HG02642 (cell line): Measurements from ENCODE around the gene ERFL.
A peak's percentile ranks its signal among the peaks of the same experiment; 100 is the strongest.

ENCODE experiments used
- ATAC-seq: cut with Tn5 transposase; IDR thresholded peaks from one replicate; pipeline ENCODE4 v1.9.1; 2021; ENCODE audit warnings: mild to moderate bottlenecking; ENCODE audit not compliant: unreplicated experiment, poor library complexity

The ERFL gene

DNA sequence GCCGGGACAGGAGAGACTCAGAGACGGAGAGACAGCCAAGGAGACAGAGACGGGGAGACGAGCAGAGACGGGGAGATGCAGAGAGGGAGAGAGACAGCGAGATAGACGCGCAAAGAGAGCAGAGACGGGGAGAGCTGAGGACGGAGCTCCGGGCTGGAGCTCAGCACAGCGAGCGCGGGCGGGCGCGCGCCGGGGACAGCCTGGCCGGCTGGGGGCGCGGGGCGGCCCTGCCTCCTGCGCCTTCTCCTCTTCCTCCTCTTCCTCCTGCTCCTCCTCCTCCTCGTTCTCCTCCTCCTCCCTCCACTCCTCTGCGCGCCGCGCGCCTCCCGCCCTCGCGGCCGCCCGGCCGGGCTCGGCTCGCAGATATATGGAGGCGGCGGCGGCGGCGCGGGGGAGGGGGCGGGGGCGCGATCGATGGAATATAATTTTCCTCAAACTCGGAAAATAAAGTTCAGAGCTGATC, at the start of gene ERFL:
TSS of gene ERFL (minus strand) at position 229 of the 463 bp plus-strand sequence. CDS start 15,530 bp downstream, outside the sequence.
- no peak for ATAC-seq

DNA sequence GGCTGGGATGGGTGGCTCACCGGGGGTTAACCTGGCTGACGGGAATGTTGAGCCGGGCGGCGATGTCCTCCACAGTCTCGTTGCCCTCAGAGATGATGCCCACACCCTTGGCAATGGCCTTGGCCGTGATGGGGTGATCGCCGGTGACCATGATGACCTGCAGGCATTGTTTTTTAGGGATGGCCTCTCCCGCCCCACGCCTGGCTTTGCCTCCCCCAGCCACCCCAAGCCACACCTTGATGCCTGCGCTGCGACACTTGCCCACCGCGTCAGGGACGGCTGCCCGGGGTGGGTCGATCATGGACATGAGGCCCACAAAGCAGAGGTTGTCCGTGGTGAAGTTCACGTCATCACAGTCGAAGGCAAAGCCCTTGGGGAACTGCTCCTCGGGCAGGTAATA, 49.7 kb upstream of the ERFL start:
- ATAC-seq: no peak

DNA sequence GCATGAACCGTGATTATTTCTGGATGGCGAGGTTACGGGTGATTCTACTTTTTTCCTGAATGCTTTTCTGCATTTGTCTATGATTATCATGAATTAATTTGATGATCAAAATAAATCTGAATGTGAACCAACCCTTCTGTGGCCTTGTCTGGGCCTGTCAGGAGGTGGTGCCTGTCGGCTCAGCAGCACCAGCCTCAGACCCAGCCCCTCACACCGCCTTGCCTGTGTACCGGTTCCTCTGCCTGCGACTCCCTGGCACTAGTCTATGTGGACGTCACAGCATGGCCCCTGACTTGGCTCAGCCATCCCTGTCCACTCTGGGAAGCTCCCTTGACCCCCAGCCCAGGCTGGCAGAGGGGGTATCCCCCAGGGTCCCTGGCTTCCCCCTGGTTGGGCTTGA, 46.4 kb upstream of the ERFL start:
- no peak for ATAC-seq

DNA sequence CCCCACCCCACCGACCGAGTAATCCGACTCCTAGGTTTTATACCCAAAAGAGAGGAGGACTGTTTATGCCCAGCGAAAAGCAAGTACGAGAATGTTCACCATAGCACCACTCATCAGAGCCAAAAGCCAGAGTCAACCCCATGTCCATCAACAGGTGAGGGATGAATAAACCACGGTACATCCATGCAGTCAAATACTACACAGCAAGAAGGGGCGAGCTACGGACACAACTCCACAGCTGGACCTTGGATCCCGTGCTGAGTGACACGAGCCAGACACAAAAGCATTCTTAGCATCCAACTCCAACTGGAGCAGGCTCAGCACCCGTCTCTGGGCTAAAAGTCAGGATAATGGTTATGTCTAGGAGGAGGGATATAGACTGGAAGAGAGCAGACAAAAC, 43.1 kb upstream of the ERFL start:
- ATAC-seq: no peak

DNA sequence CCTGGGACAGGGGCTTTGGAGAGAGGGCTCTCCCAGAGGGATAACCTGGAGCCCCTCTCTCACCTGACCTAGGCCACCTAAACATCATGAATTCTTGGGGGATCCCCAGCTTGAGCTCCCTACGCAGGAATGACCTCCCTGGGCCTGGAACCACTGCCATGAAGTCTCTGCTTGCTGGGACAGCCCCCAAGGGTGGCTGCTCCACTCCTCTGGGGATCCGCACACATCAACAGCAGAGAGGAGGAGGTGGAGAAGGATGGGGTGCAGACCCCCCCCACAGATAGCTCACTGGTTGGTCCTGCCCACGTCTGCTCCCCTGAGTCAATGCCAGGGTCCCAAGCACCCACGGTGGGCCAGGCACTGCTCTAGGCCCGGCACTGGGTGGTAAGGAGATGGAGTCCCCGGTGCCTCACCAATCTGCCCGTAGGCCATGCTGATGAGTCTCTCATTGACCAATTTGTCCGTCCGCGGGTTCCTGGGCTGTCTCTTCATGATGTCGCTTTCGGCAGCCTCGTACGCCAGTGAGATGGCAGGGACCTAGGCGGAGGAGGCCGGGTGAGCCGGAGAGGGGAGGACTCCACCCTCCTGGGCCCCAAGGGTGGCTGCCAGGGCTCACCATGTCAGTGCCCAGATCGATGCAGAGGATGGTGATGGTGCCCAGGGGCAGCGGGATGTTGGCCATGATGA, 41.7 kb upstream of the ERFL start:
- no peak for ATAC-seq

DNA sequence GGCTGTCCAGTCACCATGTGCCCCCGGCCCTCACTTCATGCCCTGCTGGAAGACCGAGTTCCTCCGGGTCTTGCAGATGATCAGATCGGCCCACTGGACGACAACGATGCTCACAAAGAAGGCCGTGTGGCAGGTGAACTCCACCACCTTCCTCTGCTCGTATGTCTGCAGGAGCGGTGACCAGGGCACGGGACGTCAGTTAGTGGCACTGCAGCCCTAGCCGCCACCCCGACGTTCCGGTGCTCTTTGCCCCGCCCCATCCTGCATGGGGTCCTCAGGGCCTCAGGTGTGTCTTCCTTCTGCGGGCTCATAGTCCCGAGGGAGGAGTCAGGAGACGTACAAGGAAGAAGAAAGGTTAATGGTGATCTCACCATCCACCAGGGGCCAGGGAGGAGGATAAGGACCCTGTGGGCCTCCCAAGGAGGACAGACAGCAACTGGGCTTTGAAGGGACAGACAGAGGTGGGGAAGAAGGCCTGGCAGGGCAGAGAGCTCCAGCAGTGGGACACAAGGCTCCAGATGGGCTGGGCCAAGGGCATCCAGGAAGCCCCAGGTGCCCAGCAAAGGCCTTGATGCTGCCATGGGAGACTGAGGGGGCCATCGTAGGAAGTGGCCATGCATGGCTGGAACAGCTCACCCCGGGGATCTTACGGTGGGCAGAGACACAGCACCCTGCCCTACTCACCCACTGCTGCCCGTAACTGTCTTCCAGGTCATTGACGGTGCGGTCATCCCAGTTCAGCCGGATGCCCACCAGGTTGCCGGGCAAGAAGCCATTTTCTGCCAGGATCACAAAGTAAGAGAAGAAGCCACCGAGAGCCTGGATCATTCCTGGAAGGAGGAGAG, 40.7 kb upstream of the ERFL start:
- no peak for ATAC-seq

DNA sequence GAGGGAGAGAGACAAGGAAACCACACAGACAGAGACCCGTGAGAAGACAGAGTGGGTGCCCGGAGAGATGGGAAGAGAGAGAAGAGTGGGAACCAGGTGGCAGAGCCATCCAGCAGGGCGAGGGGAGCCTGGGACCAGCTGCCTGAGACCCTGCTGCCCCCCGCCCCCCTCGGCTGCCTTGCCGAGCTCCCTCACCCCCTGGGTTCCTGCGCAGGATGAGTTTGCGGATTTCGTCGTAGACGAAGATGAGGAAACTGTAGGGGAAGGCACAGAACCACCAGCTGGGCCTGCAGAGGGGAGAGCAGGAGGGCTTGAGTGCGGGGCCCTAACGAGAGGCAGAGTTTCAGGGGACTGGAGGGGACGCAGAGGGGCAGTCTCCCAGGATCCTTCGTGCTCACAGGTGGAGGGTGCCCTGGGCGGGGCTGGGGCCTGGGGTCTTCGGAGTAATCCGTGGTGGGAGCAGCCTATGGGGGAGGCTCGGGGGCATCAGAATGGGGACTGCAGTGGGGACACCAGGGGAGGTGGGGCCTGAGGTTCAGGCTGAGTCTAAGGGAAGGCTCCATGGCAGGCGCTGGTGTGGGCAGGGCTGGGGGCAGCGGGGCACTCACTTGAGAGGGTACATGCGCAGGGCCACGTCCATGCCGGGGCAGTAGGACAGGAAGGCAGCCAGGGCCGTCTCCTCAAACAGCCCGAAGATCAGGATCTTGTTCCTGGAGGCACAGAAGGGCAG, 39.0 kb upstream of the ERFL start:
- no peak for ATAC-seq

DNA sequence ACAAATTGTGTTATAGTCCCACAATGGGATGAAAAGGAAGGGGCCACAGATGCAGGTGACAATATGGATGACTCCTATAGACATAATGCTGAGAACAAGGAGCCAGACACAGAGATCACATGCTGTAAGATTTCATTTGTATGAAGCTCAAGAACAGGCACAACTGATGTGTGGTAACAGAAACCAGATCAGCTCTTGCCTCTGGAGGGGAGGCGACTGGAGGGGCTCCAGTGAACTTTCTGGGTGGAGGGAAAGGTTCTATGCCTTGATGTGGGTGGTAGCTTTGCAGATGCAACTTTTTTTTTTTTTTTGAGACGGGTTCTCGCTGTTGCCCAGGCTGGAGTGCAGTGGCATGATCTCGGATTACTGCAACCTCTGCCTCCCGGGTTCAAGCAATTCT, 36.9 kb upstream of the ERFL start:
- ATAC-seq: no peak

DNA sequence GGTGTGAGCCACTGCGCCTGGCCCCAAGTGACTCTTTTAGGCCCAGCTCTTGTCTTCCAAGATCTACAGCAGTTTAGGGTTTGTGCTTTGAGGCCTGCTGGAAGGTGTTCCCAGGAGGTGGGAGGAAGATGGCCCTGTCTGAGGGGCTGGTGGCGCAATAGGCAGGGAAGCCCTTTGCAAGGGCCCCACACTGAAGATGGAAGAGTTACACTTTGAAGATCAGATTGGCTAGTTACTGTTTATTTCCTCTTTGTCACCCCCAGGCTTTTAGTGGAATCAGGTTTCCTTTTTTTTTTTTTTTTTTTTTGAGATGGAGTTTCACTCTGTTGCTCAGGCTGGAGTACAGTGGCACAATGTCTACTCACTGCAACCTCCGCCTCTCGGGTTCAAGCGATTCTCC, 32.7 kb upstream of the ERFL start:
- ATAC-seq: no peak

DNA sequence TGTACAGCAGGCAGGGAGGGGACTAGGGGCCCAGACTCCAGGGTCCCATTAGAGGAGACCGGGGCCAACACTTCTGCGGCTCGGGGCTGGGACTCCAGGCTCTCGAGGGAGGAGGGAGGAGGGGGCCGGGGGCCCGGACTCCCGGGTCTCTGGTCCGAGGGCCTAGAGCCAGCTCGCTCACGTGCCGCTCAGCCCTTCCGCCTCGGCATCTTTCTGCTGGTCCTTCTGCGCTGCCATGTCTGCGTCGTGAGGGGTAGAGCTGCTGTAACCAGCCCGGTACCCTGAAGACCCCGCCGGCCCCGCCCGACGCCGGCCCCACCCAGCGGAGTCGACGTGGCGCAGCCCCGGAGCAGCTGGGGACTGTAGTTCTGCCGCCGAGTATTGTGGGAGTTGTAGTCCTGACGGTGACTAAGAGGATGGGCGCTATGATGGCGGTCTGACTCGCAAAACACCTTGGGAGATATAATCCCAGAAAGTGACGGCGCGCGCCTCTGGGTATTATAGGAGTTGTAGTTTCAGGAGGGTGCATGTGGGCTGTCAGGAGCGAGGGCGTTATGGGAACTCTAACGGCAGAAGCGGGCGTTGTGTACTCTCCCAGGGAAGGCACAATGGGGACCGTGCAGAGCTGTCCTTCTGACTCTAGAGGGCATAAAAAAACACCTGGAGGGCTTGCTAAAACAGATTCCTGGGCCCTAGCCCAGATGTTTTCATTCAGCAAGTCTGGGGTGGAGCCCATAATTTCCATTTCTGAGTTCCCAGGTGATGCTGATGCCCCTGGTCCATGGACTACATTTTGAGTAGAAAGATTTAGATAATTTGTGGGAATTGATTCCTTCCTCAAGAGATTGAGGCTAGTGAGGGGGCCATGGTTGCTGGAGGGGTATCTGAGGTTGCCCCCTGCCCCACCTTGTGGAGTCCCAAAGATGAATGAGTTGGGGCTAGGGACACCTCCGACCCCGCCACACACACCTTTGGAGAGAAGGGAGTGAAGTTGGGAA, 31.1 kb upstream of the ERFL start, which contains the start of gene RABAC1:
TSS of gene RABAC1 (minus strand) at position 266 of the 998 bp plus-strand sequence. CDS start at position 237, 29 bp downstream.
- peak; percentile 89 for ATAC-seq

DNA sequence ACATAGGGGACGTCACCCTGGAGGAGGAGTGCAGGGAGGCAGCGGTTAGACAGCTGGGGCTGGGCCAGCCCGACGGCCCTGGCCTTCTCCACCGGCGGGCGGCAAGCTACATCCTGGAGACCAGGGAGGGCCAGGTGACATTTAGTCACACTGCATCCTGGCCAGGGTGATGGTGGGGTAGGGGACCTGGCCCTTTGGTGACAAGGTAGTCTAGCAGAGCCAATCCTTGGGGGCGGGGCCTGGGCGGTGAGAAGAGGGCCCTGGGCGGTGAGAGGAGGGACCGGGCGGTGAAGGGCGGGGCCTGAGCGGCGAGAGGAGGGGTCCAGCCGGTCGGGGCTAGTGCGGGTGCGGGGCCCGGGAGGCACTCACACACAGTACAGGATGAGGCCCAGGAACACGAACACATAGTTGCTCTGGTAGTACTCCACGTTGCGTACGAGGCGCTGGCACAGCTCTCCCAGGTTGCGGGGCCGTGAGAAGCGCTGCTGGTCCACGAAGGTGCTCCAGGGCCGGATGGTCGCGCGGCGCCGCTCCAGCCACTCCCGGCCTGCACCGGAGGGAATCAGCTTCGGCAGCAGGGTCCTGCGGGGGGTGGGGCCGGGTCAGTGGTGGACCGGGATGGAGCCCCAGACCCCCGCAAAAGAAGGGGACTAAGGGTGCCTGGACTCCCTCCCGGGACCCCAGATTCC, 30.3 kb upstream of the ERFL start:
- ATAC-seq: peak; percentile 56

DNA sequence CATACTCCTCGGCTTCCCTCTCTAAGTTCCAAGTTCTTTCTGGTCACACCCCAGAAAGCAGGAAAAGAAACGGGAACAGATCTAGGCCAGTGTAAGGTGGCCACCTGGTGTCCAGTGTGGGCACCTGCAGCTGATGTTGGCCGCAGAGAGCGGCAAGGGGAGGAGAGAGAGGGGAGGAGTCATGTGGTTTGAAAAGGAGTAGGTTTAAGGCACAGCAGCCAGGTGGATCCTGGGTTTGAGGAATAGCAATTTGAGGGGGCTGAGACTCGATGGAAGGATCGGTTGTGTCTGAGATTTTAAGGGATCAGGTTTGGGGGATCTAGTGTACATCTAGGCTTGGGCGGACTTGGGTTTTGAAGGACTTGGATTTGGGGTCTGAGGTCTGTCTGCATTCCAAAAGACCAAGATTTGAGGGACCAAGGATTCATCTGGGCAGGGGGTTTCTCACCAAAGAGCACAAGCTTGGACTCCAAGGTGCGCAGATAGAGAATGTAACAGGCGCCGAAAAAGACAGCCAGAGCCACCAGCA, 29.7 kb upstream of the ERFL start:
- no peak for ATAC-seq

DNA sequence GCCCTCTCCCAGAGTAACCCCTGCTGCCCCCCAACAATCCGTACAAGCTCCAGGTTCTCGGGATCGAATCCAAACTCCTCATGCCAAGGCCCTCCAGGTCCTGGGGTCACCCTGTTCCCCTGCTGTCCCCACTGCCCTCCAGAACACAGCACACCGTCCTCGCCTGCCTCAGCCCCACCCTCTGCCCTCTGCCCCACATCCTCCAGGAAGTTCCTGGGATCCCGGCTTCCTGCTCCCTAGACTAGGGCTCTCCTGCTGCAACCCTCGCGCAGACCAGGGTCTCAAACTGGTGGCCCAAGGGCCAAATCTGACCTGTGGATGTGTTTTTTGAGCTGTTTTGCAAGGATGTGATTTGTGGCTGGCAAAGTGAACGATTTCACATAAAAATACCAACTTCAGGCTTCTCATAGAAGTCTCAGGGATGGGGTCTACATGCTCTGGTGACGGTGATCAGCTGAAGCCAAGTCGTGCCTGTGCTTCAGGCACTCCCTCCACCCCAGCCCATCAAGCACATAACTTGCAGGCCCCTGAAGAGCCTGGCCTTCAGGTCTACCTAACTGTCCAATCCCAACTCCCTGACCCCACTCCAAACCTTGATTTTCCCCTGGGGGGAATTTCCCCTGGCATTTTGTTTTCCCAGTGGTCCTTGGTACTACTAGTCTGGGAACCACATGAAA, 29.1 kb upstream of the ERFL start:
- ATAC-seq: no peak

DNA sequence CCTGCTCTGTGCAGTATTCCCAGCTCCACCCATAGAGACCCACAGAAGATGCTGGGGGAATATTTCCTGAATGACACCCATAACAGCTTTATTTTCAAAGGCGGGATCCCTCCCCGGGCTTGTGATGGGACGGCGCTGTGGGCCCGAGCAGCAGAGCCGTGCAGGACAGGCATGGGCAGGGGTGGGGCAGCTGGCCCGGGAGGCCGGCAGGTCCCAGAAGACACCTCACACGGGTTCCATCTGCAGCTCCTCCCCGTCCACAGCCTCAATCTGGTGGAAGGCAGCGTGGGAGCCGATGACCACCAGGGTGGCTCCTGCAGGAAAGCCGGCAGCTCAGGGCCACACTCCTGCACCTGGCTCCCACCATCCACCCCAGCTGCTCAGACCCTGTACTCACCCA, 28.4 kb upstream of the ERFL start:
- no peak for ATAC-seq

DNA sequence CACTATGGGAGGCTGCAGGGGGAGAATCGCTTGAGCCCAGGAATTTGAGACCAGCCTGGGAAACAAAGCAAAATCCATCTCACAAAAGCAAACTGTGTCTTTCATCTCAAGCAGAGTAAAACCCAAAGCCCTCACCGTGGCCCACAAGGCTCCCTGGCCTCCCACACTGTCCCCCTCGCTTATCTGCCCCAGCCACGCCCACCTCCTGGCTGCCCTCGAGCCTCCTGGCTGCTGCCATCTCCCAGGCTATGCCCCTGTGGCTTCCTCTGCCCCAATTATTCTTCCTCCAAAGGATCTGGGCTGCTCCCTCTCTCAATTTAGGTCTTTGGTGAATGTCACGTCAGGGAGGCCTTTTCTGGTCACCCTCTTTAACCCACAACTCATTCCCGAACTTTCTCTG, 27.3 kb upstream of the ERFL start:
- no peak for ATAC-seq

DNA sequence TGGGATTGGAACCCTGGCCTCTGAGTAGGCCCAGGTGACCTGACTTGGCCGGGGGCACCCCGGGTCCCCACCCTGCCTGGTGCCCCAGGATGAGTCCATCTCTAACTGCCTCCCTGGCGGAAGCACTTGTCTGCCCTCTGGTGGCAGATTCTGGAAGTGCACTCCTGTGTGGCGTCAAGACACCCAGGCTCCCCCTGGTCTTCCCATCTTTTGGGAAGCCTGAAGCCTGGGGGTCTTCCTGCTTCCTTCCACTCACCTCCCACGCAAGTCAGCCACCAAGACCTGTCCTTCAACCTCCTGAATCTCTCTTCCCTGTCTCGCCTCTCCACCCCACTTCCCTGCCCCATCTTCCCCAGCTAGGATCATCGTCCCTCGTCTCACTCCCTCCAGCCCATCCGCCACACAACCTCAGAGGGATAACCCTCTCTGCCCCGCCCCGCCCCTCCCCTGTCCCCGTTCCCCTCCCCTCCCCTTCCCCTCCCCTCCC, 23.5 kb upstream of the ERFL start:
- peak; percentile 58 for ATAC-seq

DNA sequence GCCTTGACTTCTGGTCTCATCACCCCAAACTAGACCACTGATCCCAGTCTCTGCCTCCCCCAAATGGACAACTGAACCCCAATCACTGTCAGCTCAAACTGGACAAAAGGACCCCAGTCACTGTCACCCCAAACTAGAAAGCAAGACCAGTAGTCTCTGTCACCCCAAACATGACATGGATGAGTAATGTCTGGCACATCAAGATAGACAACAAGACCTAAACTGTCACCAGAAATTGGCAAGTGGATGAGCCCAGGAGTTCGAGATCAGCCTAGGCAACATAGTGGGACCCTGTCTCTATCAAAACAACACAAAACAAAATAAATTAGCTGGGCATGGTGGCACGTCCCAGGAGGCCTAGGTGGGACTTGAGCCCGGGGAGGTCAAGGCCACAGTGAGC, 18.8 kb upstream of the ERFL start:
- no peak for ATAC-seq

DNA sequence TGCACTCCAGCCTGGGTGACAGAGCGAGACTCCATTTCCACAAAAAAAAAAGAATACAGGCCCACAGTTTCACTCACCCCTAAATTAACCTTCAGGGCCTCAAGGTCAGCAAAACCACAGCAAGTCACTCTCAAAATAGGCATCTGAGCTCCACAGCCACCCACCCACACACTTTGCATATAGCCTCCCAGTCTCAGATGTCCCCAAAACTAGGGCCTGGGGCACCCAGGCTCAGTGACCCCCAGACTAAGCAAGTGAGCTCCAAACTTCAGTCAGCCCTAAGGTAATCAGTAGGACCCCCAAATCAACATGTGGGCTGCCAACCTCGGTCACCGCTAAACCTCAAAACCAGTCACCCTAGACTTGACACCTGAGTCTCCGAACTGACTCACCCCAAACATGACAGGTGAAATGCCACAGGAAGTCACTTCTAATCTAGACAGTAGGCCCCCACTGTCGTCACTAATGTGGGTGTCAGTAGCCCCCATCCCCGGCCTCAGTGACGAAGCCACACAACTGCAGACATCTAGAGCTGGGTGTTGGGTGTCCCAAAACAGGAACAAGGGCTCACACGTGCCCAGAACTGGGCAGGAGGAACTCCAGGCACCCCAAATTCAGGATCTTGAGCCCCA, 17.0 kb upstream of the ERFL start:
- ATAC-seq: peak; percentile 80
